GM21717 (cell line): Measurements from ENCODE around the gene PTEN.
"Not testable (repeated sequence)": the region's sequence is repeated elsewhere in the genome, so short reads cannot be mapped to it uniquely, and the experiment has no call there.

ENCODE experiments used
- ATAC-seq: cut with Tn5 transposase; IDR thresholded peaks from one replicate; pipeline ENCODE4 v1.9.1; 2021; ENCODE audit warnings: mild to moderate bottlenecking, moderate library complexity; ENCODE audit not compliant: unreplicated experiment

Gene PTEN

DNA sequence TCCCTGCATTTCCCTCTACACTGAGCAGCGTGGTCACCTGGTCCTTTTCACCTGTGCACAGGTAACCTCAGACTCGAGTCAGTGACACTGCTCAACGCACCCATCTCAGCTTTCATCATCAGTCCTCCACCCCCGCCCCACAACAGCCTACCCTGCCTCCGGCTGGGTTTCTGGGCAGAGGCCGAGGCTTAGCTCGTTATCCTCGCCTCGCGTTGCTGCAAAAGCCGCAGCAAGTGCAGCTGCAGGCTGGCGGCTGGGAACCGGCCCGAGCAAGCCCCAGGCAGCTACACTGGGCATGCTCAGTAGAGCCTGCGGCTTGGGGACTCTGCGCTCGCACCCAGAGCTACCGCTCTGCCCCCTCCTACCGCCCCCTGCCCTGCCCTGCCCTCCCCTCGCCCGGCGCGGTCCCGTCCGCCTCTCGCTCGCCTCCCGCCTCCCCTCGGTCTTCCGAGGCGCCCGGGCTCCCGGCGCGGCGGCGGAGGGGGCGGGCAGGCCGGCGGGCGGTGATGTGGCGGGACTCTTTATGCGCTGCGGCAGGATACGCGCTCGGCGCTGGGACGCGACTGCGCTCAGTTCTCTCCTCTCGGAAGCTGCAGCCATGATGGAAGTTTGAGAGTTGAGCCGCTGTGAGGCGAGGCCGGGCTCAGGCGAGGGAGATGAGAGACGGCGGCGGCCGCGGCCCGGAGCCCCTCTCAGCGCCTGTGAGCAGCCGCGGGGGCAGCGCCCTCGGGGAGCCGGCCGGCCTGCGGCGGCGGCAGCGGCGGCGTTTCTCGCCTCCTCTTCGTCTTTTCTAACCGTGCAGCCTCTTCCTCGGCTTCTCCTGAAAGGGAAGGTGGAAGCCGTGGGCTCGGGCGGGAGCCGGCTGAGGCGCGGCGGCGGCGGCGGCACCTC, at the start of gene PTEN, which contains the start of gene KLLN:
Gene PTEN (plus strand): TSS at position 573 of the 891 bp plus-strand sequence. CDS start 845 bp downstream, outside the sequence.
Gene KLLN (minus strand): TSS at position 481 of the 891 bp plus-strand sequence. CDS start 1,046 bp downstream, outside the sequence.
- peak; percentile 33 for ATAC-seq

DNA sequence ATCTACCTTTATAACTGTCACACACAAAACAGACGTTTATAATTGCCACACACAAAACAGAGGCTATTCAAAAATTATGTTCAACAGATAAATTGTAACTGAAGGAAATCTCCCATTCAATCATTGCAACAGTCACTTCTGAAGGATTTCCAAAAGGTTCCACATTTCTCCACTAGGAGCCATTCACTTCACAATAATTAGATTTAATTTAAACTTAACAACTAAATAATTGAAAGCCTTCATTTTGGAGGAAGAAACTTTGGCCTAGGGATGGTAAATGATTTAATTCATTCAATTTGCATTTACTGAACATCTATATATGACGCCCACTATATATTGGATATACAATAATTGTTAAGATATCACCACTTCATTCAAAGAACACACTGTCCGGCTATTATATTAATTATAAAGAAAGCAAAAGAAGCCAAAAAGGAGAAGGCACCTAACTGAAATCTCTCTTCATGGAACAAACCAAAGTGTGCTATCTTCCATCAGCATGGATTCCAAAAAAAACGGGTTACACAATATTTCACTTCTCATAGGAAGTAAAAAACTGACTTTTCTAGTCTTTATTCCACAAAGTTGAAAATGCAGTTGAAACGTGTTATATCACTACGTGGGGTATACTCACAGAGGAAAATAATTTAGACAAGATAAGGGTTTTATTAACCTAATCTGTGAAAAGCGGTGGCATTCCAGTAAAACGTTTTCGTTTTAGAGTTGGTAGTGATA, 47.1 kb upstream of the PTEN start:
- ATAC-seq, result no peak

DNA sequence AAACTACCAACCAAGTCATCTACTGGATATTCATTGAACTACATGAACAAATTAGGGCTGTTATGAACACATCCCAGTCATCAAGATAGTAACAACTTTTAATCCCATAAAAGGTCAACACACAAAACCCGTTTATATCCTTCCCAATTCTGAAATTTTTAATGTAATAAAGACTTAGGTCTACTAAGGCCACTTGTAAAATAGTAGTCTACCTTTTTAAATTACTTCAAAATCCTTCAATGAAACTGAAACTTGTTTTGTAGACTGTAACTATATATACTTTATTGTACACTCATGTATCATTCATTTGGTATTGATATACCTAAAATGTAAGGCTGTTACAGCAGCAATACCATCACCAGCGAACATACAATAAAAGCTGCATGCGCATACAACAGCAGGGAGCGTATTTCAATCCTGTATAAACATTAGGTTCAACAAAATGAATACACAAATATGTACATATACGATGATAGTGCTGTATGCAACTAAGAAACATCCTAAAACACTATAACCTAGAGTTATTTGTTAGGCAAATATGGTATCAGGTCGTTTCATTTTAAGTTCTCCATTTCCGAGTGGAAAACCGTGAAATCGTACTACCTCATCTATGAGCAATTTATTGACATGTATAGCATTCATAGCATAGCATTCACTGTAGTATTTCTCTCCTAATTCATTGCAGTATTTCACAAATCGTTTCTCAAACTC, 46.4 kb upstream of the PTEN start:
- ATAC-seq, result peak; percentile 8

DNA sequence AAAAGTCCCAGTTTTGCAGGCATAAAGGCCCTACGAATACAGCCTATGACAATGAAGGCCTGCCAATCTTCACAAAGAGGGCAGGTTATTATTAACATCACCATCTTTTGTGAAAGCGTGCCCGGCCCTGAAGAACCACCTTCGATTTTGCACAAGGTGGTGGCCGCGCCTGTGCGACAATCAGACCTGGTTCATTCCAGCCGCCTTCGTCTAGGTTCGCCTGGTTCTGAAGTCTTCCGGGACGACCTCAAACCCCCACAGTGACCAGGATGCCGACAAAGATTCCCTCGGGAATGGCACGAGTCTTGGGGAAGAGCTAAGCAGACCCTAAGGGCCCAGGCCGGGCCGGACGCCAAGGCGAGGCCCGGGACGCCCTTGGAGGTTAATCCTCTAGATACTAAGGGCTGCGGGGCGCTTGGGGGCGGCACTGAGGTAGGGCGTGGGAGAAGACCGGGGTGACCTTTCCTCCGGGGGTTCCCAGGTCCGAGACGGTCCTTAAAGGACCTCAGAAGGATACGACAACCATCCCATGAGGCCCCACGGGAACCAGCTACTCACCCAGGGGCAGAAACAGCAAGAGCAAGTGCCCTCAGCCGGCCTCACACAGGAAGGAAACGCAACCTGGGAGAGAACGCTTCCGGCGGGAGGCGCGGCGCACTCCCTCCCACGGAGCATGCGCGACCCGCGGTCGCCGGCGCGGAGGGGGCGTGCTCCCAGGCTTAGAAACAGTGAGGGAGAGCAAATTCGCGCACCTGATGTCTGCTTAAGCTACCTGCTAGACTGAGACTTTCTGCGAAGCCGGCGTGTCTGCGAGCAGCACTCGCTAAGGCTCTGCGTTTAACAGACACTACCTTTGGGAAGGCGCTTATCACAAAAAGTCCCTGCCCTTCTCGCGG, 45.6 kb upstream of the PTEN start, which contains the start of gene ATAD1:
Gene ATAD1 (minus strand): TSS at position 618 of the 896 bp plus-strand sequence. CDS start 3,627 bp downstream, outside the sequence.
- peak; percentile 65 for ATAC-seq

DNA sequence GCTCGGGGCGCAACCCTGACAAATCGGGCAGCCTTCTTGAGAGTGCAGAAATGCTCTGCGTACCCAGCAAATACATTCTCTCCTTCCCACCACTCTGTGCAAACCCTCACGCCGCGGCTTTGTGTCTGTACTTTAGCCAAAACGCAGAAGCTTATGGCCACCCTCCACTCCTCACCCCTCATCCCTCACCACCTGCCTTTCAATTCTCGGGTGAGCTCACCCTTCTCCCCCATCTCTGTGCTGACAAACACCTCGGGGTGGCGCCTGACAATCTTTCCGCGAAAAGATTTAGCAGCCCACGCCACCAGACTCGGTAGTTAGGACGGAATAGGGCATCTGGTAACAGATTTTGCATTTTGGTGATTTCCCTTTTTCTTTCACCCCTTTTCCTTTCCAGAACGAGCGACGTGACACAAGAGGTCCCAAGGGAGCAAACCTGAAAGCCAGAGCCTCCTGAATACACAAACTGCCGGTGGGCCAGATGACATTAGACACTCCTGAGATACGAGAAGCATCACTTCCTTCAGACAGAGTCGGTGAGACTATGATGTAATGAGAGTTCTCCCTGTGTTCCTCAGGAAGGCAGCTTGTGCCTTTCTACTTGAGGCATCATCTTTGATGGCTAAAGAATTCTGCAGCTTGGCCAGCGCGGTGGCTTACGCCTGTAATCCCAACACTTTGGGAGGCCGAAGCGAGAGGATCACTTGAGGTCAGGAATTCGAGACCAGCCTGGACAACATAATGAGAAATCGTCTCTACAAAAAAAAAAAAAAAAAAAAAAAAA, 44.7 kb upstream of the PTEN start:
- ATAC-seq, result peak; percentile 49

DNA sequence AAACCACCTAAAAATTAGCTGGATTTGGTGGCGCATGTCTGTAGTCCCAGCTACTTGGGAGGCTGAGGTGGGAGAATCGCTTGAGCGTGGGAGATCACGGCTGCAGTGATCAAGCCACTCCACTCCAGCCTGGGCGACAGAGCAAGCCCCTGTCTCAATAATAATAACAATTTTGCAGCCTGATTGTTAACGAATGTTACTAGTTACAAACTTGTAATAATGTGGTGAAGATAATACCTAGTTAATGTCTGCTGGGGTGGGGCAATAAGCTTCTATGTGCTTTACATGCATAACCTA, 44.2 kb upstream of the PTEN start:
- ATAC-seq, result no peak

DNA sequence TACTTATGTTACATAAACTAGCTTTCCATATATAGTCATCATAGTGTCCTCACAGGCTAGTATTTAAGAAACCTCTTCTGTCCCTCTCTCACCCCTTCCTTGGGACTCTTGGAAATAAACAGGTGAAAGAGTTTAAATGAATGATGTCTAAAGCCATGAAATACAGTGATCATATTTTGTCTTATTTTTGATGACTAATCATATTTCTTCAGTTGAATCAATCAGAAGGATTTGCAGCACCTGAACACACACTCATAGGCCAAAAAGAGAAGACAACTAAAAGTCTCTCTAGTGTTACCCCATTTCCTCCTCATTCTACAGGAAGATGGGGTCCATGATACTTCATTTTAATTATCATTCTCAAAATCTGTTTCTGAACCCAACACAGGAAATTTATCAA, 36.8 kb upstream of the PTEN start:
- no peak for ATAC-seq

DNA sequence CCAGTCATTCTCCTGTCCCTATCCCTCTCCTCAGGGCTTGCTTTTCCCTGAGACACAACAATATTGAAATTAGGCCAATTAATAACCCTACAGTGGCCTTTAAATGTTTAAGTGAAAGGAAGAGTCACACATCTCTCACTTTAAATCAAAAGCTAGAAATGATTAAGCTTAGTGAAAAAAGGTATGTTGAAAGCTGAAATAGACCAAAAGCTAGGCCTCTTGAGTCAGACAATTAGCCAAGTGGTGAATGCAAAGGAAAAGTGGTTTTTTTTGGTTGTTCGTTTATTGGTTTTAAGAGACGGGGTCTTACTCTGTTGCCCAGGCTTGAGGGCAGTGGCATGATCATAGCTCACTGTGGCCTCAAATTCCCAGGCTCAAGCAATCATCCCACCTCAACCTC, 35.7 kb upstream of the PTEN start:
- ATAC-seq, result no peak

DNA sequence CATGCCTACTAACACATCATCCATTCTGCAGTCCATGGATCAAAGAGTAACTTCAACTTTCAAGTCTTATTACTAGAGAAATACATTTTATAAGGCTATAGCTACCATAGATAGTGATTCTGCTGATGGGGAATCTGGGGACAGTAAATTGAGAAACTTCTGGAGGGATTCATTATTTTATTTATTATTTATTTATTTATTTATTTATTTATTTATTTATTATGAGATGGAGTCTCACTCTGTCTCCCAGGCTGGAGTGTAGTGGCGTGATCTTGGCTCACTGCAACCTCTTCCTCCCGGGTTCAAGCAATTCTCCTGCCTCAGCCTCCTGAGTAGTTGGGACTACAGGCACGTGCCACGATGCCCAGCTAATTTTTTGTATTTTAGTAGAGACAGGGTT, 34.4 kb upstream of the PTEN start:
- ATAC-seq, result not testable (repeated sequence)

DNA sequence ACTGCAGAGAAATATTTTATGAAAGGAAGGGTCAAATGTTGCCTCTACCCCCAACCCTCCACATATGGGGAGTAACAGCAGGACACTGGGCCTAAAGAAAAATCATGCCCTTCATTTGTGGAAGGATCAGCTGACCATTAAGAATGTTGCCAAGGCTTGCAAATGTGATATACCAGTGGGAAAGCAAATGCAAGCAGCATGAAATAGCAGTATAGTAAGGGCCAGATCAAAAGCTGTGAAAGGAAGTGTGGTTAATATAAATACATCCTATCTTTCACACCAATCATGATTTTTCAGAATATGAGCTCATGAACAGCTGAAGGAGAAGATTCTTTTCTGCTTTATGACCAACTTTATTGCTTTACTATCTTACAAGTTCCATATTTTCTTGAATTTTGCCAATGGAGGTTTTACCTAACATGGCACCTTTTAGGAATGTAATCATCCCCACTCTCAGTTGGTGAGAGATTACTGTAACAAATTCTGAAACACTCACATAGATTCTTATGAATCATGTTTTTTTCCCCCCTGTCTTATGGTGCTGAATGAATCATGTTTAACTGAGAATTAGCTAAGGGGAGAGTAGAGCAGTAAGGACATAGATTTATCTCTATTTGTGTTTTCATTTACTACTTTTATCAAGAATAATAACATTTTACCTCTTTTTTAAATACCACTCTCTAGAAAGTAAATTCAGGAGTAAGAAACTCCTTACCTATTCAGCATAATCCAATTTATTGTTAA, 33.3 kb upstream of the PTEN start:
- no peak for ATAC-seq

DNA sequence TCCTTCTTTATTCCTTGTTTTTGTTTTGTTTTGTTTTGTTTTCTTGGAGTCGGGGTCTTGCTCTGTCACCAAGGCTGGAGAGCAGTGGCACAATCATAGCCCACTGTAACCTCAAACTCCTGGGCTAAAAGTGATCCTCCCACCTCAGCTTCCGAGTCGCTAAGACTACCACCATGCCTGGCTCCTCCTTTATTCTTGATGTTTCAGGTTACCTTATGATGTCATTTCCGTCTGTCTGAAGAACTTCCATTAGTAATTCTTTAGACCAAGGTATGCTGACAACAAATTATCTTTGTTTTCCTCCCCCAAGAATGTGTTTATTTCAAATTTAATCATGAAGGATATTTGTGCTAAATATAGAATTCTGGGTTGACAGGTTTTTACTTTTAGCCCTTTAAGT, 27.3 kb upstream of the PTEN start:
- ATAC-seq, result no peak

DNA sequence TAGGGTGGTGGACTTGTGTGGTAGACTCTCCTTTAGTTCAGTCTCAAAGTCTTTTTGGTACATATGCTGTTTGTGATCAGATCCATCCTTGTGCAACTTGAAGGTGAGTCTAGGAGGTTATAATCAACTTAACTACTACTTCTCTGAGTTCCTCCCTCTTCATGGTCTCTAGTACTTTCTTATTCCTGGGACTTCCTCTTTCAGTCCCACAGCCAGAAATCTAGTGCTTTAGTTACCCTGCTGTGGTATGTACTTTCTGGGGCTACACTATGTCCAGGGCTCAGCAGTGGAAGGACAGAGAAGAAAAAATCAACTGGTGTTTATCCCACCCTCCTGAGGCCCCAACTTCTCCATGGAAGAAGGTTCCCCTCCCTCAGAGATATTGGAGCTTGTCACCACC, 26.0 kb upstream of the PTEN start:
- ATAC-seq, result no peak

DNA sequence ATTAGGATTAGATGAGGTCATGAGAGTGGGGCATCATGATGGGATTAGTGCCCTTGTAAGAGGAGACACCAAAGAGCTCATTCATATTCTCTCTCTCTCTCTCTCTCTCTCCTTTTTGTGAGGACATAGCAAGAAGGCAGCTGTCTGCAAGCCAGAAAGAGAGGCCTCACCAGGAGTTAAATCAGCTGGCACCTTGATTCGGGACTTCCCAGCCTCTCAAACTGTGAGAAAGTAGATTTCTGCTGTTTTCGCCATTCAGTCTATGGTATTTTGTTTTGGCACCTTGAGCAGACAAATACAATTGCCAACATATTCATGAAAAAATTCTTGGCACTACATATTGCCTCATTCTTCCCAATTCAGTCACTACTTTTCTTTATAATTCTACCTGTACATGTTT, 24.8 kb upstream of the PTEN start:
- ATAC-seq, result no peak

DNA sequence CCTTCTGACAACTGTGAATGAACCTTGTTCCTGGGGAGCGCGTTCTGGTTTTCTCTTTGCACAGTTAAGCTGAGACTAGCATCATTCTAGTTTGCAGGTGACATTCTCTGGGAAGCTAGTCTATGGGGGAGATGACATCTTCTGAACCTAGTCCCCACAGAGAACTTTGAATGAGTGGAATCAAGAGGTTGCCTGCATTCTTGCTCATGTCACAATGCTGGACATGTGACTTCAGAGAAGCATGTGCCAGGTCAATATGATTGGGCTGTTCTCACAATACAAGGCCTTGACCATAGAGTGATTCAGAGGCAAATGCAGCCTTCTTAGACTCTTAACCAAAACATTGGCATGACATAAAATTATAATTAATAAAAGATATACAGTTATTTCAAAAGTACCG, 22.2 kb upstream of the PTEN start:
- ATAC-seq, result no peak

DNA sequence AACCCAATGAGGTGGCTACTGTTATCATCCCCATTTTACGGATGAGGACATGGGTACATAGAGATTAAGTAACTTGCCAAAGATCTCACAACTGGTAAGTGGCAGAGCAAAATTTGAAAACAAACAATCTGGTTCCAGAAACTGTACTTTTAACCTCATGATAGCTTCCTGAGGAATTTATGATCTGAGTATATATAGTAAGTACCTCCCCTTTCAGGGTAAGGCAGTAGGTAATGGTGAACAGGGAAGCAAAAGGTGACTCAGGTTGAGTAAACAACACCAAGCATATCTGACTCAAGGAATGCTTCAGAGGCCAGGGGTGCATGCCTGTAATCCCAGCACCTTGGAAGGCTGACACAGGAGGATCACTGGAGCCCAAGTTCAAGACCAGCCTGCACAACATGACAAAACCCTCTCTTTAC, 21.2 kb upstream of the PTEN start:
- ATAC-seq, result no peak

DNA sequence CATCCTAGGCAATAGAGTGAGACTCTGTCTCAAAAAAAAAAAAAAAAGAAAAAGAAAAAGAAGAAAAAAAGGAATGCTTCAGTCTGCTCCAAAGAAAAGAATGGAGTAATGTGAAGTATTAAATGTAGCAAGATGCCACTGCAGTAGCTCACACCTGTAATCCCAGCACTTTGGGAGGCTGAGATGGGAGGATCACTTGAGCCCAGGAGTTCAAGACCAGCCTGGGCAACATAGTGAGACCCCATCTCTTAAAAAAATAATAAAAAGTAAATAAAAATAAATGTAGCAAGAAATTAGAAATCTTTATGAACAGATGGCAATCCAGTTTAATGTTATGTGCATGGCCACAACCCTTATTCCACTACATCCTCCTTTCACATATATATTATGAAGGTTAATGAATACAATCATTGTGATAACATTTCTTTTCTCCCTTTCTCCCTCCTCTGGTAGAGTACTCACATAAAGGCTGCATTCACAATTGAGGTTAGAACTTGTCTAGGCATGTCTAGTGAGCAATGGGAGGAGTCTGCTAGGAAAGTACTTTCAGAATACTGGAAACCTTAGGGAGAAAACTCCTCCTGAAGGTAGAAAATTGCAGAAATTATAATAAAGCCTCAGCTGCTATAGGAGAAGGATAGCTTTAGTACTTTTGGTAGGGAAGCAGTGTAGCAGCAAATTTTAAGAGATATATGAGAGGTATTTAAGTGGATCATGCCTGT, 20.5 kb upstream of the PTEN start:
- no peak for ATAC-seq

DNA sequence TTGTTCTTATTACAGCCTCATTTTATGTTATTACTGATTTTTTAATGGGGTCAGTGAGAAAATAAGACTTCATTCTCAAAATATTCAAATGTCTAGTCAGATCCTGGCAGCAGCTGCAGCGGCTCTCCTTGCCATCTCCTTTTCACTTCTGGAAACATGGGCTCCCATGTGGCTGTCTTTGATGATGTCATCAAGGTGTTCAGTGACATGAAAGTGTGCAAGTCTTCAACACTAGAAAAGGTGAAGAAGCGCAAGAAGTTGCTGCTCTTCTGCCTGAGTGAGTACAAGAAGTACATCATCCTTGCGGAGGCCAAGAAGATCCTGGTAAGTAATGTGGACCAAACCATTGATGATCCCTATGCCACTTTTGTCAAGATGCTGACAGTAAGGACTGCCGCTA, 19.7 kb upstream of the PTEN start:
- no peak for ATAC-seq
